Tibial nerve (tissue), 4 donors: ENCODE measurements around the gene NME7.

Experiments
- CTCF ChIP-seq, 5 experiments: fragments of 200-600 bp in 3 of 5; fragments of 450-650 bp in 2 of 5; sonication (generic) in 3 of 5; IDR thresholded peaks; one replicate each; pipeline ENCODE4 v1.5.1; 2016 to 2019; ENCODE audit warnings: antibody characterized with exemption in 5 of 5, mild to moderate bottlenecking in 3 of 5, moderate library complexity in 2 of 5
- EP300 ChIP-seq, 2 donors: sonication (generic); formaldehyde crosslinking; IDR thresholded peaks; one replicate each; pipeline ENCODE4 v1.6.1; 2017; ENCODE audit warnings: antibody characterized with exemption in 2 of 2, mild to moderate bottlenecking in 1 of 2

GRCh38 chr1:169346036-169346589 is 21.5 kb downstream of the NME7 start:
- no peak for TF ChIP-seq CTCF (IDR thresholded peaks at IDR 0.05)
- no peak for TF ChIP-seq EP300 (IDR thresholded peaks at IDR 0.05)
